ENCODE measurements around the gene DNAAF8. TPM values are rescaled to one million over a fixed set of nuclear protein-coding genes. Genes with fewer than 3 reads are reported as not detected.
"Not testable (repeated sequence)": the region's sequence is repeated elsewhere in the genome, so short reads cannot be mapped to it uniquely, and the experiment has no call there.

Gene DNAAF8
- polyA plus RNA-seq, 1 donor = 2.2 TPM

DNA sequence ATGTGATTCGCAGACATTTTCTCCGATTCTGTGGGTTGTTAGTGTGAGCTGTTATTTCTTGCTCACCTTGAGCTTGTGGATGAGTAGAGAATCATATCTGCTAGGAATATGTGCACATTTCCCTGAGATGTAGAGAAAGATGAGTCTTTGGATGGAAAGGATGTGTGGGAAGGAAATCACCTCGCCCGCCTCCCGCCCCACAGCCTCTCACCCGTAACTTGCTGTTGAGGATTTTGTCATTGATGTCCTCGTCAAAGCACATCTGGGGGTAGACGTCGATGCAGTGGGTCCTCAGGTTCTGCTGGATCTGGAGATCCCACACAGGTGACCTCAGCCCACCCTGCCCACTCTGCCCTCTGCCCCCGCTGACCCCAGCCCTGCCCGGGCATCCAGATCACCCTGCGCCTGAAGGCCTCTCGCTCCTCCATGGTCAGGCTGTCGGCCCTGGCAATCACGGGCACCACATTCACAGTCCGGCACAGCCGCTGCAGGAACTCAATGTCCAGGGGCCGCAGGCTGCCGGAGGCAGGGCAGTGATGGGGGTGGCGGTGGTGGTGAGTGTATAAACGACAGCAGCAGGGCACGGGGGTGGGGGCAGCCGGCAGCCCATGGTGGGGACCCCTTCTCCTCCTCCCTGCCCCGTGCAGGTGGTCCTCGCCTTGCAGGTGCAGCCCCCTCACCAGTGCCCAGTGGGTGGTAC, 49.1 kb downstream of the DNAAF8 start:
- DNase-seq = no peak

DNA sequence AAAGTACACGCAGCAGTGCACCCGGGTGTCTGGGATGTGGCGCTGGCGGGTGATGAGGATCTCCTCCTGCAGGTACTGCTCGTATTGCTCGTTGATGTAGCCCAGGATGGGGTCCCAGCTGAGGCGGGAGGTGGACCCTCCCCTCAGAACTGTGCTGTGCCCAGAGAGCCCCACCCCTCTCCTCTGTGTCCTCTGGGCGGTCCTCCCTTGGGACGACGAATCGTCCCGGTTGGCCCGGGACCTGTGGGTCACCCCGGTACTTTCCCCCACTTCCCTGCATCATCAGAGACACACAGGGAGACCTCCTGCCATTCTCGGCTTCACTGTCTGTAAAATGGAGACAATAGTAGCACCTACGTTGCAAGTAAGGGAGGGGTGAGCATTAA, 49.6 kb downstream of the DNAAF8 start:
- DNase-seq = no peak

DNA sequence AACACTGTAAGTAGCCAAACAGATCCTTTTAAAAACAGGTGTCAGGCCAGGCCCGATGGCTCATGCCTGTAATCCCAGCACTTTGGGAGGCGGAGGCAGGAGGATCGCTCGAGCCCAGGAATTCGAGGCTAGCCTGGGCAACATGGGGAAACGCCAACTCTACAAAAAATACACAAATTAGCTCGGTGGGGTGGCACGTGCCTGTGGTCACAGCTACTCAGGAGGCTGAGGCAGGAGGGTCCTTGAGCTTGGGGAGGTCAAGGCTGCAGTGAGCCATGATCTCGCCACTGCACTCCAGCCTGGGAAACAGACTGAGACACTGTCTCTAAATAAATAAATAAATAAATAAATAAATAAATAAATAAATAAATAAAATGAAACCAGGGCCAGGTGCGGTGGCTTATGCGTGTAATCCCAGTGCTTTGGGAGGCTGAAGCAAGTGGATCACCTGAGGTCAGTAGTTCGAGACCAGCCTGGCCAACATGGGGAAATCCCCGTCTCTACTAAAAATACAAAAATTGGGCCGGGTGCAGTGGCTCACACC, 50.2 kb downstream of the DNAAF8 start:
- not testable (repeated sequence) for DNase-seq

DNA sequence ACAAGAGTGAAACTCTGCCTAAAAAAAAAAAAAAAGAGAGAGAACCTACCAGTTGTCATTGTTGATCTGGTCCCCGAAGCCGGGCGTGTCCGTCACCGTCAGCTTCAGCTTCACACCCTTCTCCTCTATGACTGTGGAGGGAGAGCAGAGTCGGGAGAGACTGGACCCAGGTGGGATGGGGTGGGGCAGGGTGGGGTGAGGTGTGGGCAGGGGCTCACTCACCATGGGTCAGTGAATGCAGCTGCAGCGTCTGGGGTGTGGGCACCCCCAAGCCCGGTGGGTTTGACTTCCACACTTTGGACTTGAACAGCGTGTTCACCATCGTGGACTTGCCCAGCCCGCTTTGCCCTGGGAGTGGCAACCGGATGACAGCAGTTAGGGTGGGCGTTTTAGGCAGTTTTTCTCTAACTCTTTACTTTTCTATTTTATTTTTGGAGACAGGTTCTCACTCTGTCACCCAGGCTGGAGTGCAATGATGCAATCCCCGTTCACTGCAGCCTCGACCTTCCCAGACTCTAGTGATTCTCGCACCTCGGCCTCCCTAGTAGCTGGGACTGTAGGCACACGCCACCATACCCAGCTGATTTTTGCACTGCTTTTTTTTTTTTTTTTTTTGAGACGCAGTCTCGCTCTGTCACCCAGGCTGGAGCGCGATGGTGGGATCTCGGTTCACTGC, 51.6 kb downstream of the DNAAF8 start:
- DNase-seq = no peak

GRCh38 chr16:4787068-4787467, 52.7 kb downstream of the DNAAF8 start:
- no peak for DNase-seq

- DNase-seq = no peak
These were observed 53.5 kb downstream of the DNAAF8 start, which contains the start of gene SEPTIN12 for GRCh38 chr16:4787627-4788482. SEPTIN12 (minus strand) TSS chr16:4788345; CDS start chr16:4787645, 700 bp downstream.

DNA sequence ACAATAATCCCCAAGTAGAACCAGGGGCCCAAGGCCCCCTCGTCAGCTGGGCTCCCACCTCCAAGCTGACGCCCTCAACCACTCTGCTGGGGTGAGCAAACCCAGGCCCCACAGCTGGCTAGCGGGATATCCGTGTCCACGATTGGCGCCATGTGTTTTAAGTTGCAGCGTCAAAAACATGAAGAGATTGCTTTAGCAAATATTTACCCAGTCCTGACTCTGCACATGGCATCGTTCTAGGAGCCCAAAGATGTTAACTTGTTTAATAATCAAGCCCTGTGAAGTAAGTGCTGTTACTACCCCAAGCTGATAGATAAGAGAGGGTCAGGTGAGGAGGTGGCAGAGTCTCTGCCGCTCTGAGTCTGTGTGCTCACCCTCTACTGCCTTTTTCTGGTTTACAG, 54.2 kb downstream of the DNAAF8 start:
- no peak for DNase-seq

- DNase-seq = no peak
These were observed 54.6 kb downstream of the DNAAF8 start for GRCh38 chr16:4788910-4789309.

DNA sequence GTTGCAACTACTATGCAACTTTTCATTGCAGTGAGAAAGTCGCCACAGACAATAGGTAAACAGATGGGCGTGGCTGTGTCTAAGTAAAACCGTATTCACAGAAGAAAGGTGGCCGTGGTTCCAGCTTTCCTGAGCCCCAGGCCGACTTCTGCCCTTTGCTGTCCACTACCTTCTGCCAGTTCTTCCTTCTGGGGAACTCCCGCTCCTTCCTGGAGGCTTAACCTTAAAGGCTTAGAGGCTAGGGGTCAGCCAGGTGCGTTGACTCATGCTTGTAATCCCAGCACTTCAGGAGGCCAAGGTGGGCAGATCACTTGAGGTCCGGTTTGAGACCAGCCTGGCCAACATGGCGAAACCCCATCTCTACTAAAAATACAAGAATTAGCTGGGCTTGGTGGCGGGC, 55.9 kb downstream of the DNAAF8 start:
- DNase-seq = no peak

DNA sequence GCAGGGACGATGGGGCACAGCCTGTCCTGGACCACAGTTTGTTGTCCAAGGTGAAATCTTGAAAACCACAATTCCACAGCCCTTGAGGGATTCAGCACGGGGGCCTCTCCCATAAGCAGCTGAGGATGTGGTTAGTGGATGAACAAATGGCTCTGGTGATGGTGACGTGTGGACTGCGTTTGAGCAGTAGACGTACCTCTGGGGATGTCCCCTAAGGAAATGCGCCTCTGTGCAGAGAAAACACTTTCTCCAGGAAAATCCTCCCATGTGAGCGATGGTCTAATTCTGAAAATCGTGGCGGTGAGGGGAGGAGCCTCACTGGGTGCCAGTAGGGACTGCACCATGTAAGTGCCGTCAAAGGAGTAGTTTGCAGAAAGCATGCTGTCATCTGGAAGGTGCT, 56.5 kb downstream of the DNAAF8 start:
- no peak for DNase-seq

- no peak for DNase-seq
These were observed 58.7 kb downstream of the DNAAF8 start for GRCh38 chr16:4792951-4793513.

DNA sequence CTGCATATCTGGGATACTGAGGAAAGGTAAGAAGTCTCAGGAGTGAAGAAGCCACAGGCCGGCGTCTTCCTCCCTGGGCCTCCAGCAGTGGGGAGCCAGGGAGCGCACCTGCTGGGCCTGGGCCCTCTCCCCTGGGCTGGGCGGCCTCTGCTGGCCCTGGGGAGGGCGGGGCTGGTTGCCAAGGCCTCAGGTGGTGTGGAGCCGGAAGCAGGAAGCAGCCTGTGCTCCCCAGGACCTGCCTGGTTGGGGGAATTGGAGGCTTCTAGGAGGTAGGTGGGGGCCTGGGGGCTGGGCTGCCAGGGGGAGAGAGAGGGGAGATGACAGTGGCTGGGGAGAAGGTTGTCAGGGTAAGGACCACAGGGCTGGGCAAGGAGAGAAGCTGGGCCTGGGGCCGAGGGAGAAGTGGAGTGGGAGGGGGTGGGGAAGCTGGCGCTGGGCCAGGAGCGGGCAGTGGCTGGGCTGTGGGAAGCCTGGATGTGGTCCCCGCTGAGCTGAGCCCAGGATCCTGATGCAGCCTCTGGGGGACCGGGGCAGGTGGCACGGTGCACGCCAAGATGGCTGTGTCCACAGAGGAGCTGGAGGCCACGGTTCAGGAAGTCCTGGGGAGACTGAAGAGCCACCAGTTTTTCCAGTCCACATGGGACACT, 61.0 kb downstream of the DNAAF8 start, which contains the start of gene SMIM22:
SMIM22 (plus strand) TSS at position 189 of the 647 bp plus-strand sequence; CDS start at position 555, 366 bp downstream.
- no peak for DNase-seq

- DNase-seq = no peak
These were observed 61.7 kb downstream of the DNAAF8 start for GRCh38 chr16:4795828-4796572.

- no peak for DNase-seq
These were observed 62.9 kb downstream of the DNAAF8 start for GRCh38 chr16:4796982-4797804.

GRCh38 chr16:4797805-4798252, 63.5 kb downstream of the DNAAF8 start:
- no peak for DNase-seq

DNA sequence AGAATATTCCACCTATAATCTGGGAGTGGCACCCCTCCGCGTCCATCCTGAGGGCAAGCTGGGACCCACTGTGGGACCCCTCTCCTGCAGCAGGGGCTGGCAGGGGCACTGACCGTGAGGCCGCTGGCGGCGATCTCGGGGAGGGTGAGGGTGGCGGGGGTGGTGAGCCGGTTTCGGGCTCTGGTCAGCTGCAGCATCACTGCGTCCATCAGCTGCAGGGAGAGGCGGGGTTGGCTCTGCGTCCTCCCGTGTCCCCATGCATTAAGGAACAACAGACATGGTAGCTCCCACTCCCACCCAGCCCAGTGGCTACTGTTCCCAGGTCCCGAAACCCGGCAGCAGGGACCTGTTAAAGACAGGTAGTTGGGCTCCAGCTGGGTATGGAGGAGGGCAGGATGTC, 64.1 kb downstream of the DNAAF8 start:
- no peak for DNase-seq

All from left kidney (tissue), 2 donors.